GM12891 (cell line): Measurements from ENCODE around the gene BTBD2.

Experiments used
- PAX5 ChIP-seq: IDR thresholded peaks from 2 replicates; pipeline ENCODE4 v1.6.1; 2011; ENCODE audit warnings: low read length, moderate library complexity, mild to moderate bottlenecking; ENCODE audit not compliant: insufficient read depth, severe bottlenecking
- POLR2A ChIP-seq: IDR thresholded peaks from 2 replicates; pipeline ENCODE4 v1.6.1; 2011; ENCODE audit warnings: low read depth, low read length, control low read depth

DNA sequence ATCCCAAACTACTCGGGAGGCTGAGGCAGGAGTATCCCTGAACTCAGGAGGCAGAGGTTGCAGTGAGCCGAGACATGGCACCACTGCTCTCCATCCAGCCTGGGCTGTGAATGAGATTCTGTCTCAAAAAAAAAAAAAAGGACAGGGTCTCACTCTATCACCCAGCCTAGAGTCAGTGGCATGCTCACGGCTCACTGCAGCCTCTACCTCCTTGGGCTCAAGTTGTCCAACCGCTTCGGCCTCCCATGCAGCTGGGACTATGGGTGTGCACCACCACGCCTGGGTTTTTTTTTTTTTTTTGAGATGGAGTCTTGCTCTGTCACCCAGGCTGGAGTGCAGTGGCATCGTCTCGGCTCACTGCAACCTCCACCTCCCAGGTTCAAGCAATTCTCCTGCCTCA, 20.9 kb upstream of the BTBD2 start:
- TF ChIP-seq POLR2A = no peak
- TF ChIP-seq PAX5 = no peak
